Activated naive CD4-positive, alpha-beta T cell treated with anti-CD3 and anti-CD28 coated beads for 36 hours (primary cell): ENCODE data around the gene UGT3A2. TPM values are rescaled to one million over a fixed set of nuclear protein-coding genes. Genes with fewer than 3 reads are reported as not detected.
A peak's percentile ranks its signal among the peaks of the same experiment; 100 is the strongest.

Experiments
- CTCF ChIA-PET: fragments of 350-600 bp; sonication (Branson Sonifier 250); formaldehyde crosslinking; loops from one replicate; lab custom pipeline; 2021; ENCODE audit warnings: antibody characterized with exemption; lab: Charles Lee
- DNase-seq: peaks from one replicate; pipeline ENCODE4 v3.0.0-alpha.2; 2020
- H3K27ac Mint-ChIP-seq: one replicate; pipeline ENCODE4 v1.8.0; 2021; ENCODE audit warnings: mild to moderate bottlenecking, mixed read lengths
- H3K27me3 Mint-ChIP-seq: one replicate; pipeline ENCODE4 v1.8.0; 2021; ENCODE audit warnings: low read depth, mixed read lengths
- H3K36me3 Mint-ChIP-seq: one replicate; pipeline ENCODE4 v1.8.0; 2021; ENCODE audit warnings: low read depth, mixed read lengths
- H3K4me1 Mint-ChIP-seq: one replicate; pipeline ENCODE4 v1.8.0; 2021; ENCODE audit warnings: low read depth, mixed read lengths
- H3K4me3 Mint-ChIP-seq: one replicate; pipeline ENCODE4 v1.8.0; 2021; ENCODE audit warnings: mild to moderate bottlenecking, moderate library complexity, mixed read lengths
- H3K9me3 Mint-ChIP-seq: one replicate; pipeline ENCODE4 v1.8.0; 2021; ENCODE audit warnings: mixed read lengths
- intact Hi-C: fragments of 100-400 bp; cut with micrococcal nuclease; formaldehyde crosslinking; loops from one replicate; pipeline ENCODE4 v1.15.1; 2023
- total RNA-seq, 2 experiments: library from RNA; stranded (reverse); gene quantifications; one replicate each; pipeline ENCODE4 v1.2.3, GENCODE V29; 2021

Gene UGT3A2
- total RNA-seq, 2 experiments from 2014 or later, result not detected

GRCh38 chr5:36070687-36071571 lies 4.2 kb upstream of the UGT3A2 start:
- intact Hi-C loops, result no loop called here

GRCh38 chr5:36068751-36069281 lies 2.1 kb upstream of the UGT3A2 start:
- Mint-ChIP-seq H3K36me3 (no peaks in the 10 kb centered on the region), H3K9me3 (no peaks in the 10 kb centered on the region), H3K4me3 (no peak overlapping the region), H3K4me1 (peaks cover 8% of the 10 kb centered on the region), H3K27me3 (peaks cover 28% of the 10 kb centered on the region), H3K27ac (no peak overlapping the region)
- CTCF ChIA-PET, result interaction anchor here (1.7 kb wide), 1 partner anchor 11 kb away, joined by 8 read pairs; no protein-coding TSS in a partner anchor
- no peak for DNase-seq
- intact Hi-C loops, result no loop called here

More at GRCh38 chr5:36070687-36071571, 4.2 kb upstream of the UGT3A2 start:
- CTCF ChIA-PET, result interaction anchor here (0.6 kb wide), 1 partner anchor 907 kb away, joined by 6 read pairs; no protein-coding TSS in a partner anchor
- Mint-ChIP-seq H3K36me3 (no peaks in the 10 kb centered on the region), H3K27ac (no peak overlapping the region), H3K27me3 (peaks cover 19% of the 10 kb centered on the region), H3K9me3 (no peaks in the 10 kb centered on the region), H3K4me1 (peaks cover 8% of the 10 kb centered on the region), H3K4me3 (peak overlapping the region; percentile 1)
- no peak for DNase-seq

GRCh38 chr5:36066001-36066539 lies 612 bp downstream of the UGT3A2 start:
- H3K4me1 Mint-ChIP-seq, result peaks cover 4% of the 10 kb centered on the region
- CTCF ChIA-PET, result interaction anchor here (2.2 kb wide), 1 partner anchor 14 kb away, joined by 7 read pairs; no protein-coding TSS in a partner anchor
- H3K36me3 Mint-ChIP-seq, result no peaks in the 10 kb centered on the region
- intact Hi-C loops, result no loop called here
- no peak overlapping the region for H3K4me3 Mint-ChIP-seq
- peaks cover 28% of the 10 kb centered on the region for H3K27me3 Mint-ChIP-seq
- H3K9me3 Mint-ChIP-seq, result no peaks in the 10 kb centered on the region
- no peak overlapping the region for H3K27ac Mint-ChIP-seq
- DNase-seq, result no peak

- H3K9me3 Mint-ChIP-seq, result no peaks in the 10 kb centered on the region
- no peak overlapping the region for H3K27ac Mint-ChIP-seq
- H3K4me1 Mint-ChIP-seq, result no peaks in the 10 kb centered on the region
- no peak overlapping the region for H3K4me3 Mint-ChIP-seq
- H3K27me3 Mint-ChIP-seq, result peaks cover 18% of the 10 kb centered on the region
- intact Hi-C loops, result no loop called here
- DNase-seq, result no peak
- CTCF ChIA-PET, result interaction anchor here (0.7 to 2.4 kb wide), 2 partner anchors 19 to 37 kb away, joined by 4 to 6 read pairs; no protein-coding TSS in a partner anchor
- no peaks in the 10 kb centered on the region for H3K36me3 Mint-ChIP-seq
These were observed 6.2 kb downstream of the UGT3A2 start for GRCh38 chr5:36060420-36060887.

- Mint-ChIP-seq H3K36me3 (no peaks in the 10 kb centered on the region), H3K27ac (no peak overlapping the region), H3K9me3 (no peaks in the 10 kb centered on the region), H3K27me3 (peaks cover 17% of the 10 kb centered on the region), H3K4me1 (no peaks in the 10 kb centered on the region), H3K4me3 (no peak overlapping the region)
- DNase-seq, result no peak
- CTCF ChIA-PET, result interaction anchor here (0.6 to 2.4 kb wide), 3 partner anchors 20 to 255 kb away, joined by 3 to 6 read pairs (median 4); no protein-coding TSS in a partner anchor
- intact Hi-C loops, result no loop called here
These were observed 6.9 kb downstream of the UGT3A2 start for GRCh38 chr5:36059571-36060419.

GRCh38 chr5:36058776-36059175 lies 7.9 kb downstream of the UGT3A2 start:
- H3K27me3 Mint-ChIP-seq, result peaks cover 16% of the 10 kb centered on the region
- no peaks in the 10 kb centered on the region for H3K4me1 Mint-ChIP-seq
- no peak for DNase-seq
- H3K9me3 Mint-ChIP-seq, result no peaks in the 10 kb centered on the region
- intact Hi-C loops, result no loop called here
- no peaks in the 10 kb centered on the region for H3K36me3 Mint-ChIP-seq
- no peak overlapping the region for H3K4me3 Mint-ChIP-seq
- no peak overlapping the region for H3K27ac Mint-ChIP-seq
- CTCF ChIA-PET, result interaction anchor here (2.4 kb wide), 1 partner anchor 21 kb away, joined by 6 read pairs; no protein-coding TSS in a partner anchor

GRCh38 chr5:36057386-36057785 lies 9.3 kb downstream of the UGT3A2 start:
- H3K36me3 Mint-ChIP-seq, result no peaks in the 10 kb centered on the region
- H3K4me3 Mint-ChIP-seq, result no peak overlapping the region
- CTCF ChIA-PET, result interaction anchor here (0.6 kb wide), 1 partner anchor 261 kb away, joined by 4 read pairs; no protein-coding TSS in a partner anchor
- no peaks in the 10 kb centered on the region for H3K4me1 Mint-ChIP-seq
- no peak overlapping the region for H3K27ac Mint-ChIP-seq
- no peak for DNase-seq
- peaks cover 16% of the 10 kb centered on the region for H3K27me3 Mint-ChIP-seq
- H3K9me3 Mint-ChIP-seq, result no peaks in the 10 kb centered on the region
- intact Hi-C loops, result no loop called here

- intact Hi-C loops, result no loop called here
- DNase-seq, result no peak
- no peak overlapping the region for H3K27ac Mint-ChIP-seq
- no peaks in the 10 kb centered on the region for H3K36me3 Mint-ChIP-seq
- H3K9me3 Mint-ChIP-seq, result no peaks in the 10 kb centered on the region
- CTCF ChIA-PET, result no interaction called here
- H3K4me1 Mint-ChIP-seq, result no peaks in the 10 kb centered on the region
- no peak overlapping the region for H3K4me3 Mint-ChIP-seq
- H3K27me3 Mint-ChIP-seq, result peaks cover 16% of the 10 kb centered on the region
These were observed 10.3 kb downstream of the UGT3A2 start for GRCh38 chr5:36056422-36056821.

- DNase-seq, result no peak
- Mint-ChIP-seq H3K4me1 (no peaks in the 10 kb centered on the region), H3K9me3 (no peaks in the 10 kb centered on the region), H3K4me3 (no peak overlapping the region), H3K27ac (no peak overlapping the region), H3K27me3 (peaks cover 16% of the 10 kb centered on the region), H3K36me3 (no peaks in the 10 kb centered on the region)
- intact Hi-C loops, result no loop called here
- CTCF ChIA-PET, result no interaction called here
These were observed 10.7 kb downstream of the UGT3A2 start for GRCh38 chr5:36055984-36056383.

GRCh38 chr5:36054647-36055046 lies 12.0 kb downstream of the UGT3A2 start:
- peaks cover 14% of the 10 kb centered on the region for H3K27me3 Mint-ChIP-seq
- intact Hi-C loops, result no loop called here
- no peaks in the 10 kb centered on the region for H3K9me3 Mint-ChIP-seq
- H3K27ac Mint-ChIP-seq, result no peak overlapping the region
- CTCF ChIA-PET, result interaction anchor here (1.1 kb wide), 1 partner anchor 24 kb away, joined by 4 read pairs; no protein-coding TSS in a partner anchor
- H3K36me3 Mint-ChIP-seq, result no peaks in the 10 kb centered on the region
- no peaks in the 10 kb centered on the region for H3K4me1 Mint-ChIP-seq
- no peak overlapping the region for H3K4me3 Mint-ChIP-seq
- DNase-seq, result no peak

GRCh38 chr5:36052538-36052937 lies 14.1 kb downstream of the UGT3A2 start:
- no peaks in the 10 kb centered on the region for H3K9me3 Mint-ChIP-seq
- peaks cover 8% of the 10 kb centered on the region for H3K27me3 Mint-ChIP-seq
- no peaks in the 10 kb centered on the region for H3K4me1 Mint-ChIP-seq
- no peak overlapping the region for H3K4me3 Mint-ChIP-seq
- CTCF ChIA-PET, result interaction anchor here (0.6 kb wide), 1 partner anchor 428 kb away, joined by 3 read pairs; no protein-coding TSS in a partner anchor
- H3K27ac Mint-ChIP-seq, result no peak overlapping the region
- intact Hi-C loops, result no loop called here
- DNase-seq, result no peak
- H3K36me3 Mint-ChIP-seq, result no peaks in the 10 kb centered on the region
